ENCODE data around the gene KCTD7. TPM values are rescaled to one million over a fixed set of nuclear protein-coding genes. Genes with fewer than 3 reads are reported as not detected.
A peak's percentile ranks its signal among the peaks of the same experiment; 100 is the strongest.
"Not testable (repeated sequence)": the region's sequence is repeated elsewhere in the genome, so short reads cannot be mapped to it uniquely, and the experiment has no call there.

The KCTD7 gene
- total RNA-seq, 1 experiment from 2014 or later, result 11.6 TPM

DNA sequence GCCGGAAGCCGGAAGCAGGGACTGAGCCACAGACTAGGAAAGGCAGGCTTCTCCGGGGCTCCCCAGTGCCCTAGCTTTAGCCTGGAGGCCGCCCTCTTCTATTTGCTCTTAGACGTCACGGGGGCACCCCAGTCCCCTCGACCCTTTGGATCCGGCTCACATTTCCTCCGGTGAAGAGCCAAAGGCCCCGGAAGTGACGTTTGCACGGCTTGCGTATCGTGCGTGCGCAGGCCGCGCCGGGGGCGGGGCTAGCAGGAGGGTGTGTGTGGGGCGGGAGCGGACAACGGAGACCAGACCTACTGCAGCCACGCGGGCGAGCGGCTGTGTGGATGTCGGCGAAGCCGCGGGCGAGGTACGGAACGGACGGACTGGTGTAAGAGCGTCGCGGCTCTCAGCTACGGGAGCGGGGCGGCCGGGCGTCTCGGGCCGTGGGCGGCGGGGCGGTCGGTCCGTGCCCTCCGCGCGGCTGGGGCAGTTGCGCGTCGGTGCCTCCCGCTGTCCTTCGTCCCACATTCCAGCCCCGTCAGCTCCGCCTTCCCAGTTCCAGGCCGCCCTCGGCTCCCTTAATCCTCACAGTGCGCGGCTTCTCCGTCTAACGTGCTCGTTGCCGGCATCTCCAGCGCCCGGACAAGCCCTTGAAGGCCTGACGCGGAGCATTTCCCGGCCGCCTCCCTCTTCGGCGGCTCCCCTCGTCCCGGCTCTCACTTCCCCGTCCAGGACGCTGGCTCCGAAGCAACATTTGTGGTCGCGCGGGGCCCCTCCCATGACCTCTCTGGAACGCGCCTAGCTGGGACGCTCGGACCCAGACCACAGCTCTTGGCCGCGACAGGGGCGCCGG is 25.8 kb downstream of the KCTD7 start (continued):
- TF ChIP-seq SMAD4 (CRISPR knock-in tag; IDR thresholded peaks at IDR 0.05) (peak; percentile 11; the same call in 1 of the 2 replicates), NFE2L1 (CRISPR knock-in tag; IDR thresholded peaks at IDR 0.05) (0 out of 2 replicates have a peak, but pooled peaks have one; percentile 67), ZBTB21 (CRISPR knock-in tag; IDR thresholded peaks at IDR 0.05; ENCODE audit: borderline replicate concordance) (peak; percentile 94; the same call in 1 of the 2 replicates), ETV6 (CRISPR knock-in tag; IDR thresholded peaks at IDR 0.05) (peak; percentile 85; the same call in 1 of the 2 replicates), GTF2I (CRISPR knock-in tag; conservative IDR thresholded peaks at IDR 0.05) (no peak), CREM (CRISPR knock-in tag; IDR thresholded peaks at IDR 0.05) (peak; percentile 96), ZNF138 (CRISPR knock-in tag; conservative IDR thresholded peaks at IDR 0.05) (no peak), NFYB (CRISPR knock-in tag; conservative IDR thresholded peaks at IDR 0.05; ENCODE audit: low read depth) (no peak; the same call in 1 of the 2 replicates), MYBL2 (CRISPR knock-in tag; IDR thresholded peaks at IDR 0.05) (peak; percentile 38; the same call in 1 of the 2 replicates), SP1 (CRISPR knock-in tag; conservative IDR thresholded peaks at IDR 0.05) (peak; percentile 89), CREB1 (CRISPR knock-in tag; IDR thresholded peaks at IDR 0.05) (no peak), ZNF671 (CRISPR knock-in tag; IDR thresholded peaks at IDR 0.05) (no peak), ELF4 (CRISPR knock-in tag; IDR thresholded peaks at IDR 0.05; ENCODE audit: low read depth) (no peak), EMX1 (CRISPR knock-in tag; IDR thresholded peaks at IDR 0.05) (no peak)
- TF ChIP-seq, protein P1, sequence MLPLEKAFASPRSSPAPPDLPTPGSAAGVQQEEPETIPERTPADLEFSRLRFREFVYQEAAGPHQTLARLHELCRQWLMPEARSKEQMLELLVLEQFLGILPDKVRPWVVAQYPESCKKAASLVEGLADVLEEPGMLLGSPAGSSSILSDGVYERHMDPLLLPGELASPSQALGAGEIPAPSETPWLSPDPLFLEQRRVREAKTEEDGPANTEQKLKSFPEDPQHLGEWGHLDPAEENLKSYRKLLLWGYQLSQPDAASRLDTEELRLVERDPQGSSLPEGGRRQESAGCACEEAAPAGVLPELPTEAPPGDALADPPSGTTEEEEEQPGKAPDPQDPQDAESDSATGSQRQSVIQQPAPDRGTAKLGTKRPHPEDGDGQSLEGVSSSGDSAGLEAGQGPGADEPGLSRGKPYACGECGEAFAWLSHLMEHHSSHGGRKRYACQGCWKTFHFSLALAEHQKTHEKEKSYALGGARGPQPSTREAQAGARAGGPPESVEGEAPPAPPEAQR (CRISPR knock-in tag; IDR thresholded peaks at IDR 0.05), result no peak
- TF ChIP-seq, protein P2, sequence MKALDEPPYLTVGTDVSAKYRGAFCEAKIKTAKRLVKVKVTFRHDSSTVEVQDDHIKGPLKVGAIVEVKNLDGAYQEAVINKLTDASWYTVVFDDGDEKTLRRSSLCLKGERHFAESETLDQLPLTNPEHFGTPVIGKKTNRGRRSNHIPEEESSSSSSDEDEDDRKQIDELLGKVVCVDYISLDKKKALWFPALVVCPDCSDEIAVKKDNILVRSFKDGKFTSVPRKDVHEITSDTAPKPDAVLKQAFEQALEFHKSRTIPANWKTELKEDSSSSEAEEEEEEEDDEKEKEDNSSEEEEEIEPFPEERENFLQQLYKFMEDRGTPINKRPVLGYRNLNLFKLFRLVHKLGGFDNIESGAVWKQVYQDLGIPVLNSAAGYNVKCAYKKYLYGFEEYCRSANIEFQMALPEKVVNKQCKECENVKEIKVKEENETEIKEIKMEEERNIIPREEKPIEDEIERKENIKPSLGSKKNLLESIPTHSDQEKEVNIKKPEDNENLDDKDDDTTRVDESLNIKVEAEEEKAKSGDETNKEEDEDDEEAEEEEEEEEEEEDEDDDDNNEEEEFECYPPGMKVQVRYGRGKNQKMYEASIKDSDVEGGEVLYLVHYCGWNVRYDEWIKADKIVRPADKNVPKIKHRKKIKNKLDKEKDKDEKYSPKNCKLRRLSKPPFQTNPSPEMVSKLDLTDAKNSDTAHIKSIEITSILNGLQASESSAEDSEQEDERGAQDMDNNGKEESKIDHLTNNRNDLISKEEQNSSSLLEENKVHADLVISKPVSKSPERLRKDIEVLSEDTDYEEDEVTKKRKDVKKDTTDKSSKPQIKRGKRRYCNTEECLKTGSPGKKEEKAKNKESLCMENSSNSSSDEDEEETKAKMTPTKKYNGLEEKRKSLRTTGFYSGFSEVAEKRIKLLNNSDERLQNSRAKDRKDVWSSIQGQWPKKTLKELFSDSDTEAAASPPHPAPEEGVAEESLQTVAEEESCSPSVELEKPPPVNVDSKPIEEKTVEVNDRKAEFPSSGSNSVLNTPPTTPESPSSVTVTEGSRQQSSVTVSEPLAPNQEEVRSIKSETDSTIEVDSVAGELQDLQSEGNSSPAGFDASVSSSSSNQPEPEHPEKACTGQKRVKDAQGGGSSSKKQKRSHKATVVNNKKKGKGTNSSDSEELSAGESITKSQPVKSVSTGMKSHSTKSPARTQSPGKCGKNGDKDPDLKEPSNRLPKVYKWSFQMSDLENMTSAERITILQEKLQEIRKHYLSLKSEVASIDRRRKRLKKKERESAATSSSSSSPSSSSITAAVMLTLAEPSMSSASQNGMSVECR (CRISPR knock-in tag; IDR thresholded peaks at IDR 0.05; ENCODE audit: borderline replicate concordance), result peak; percentile 56; the same call in 1 of the 2 replicates
- TF ChIP-seq, protein P3, sequence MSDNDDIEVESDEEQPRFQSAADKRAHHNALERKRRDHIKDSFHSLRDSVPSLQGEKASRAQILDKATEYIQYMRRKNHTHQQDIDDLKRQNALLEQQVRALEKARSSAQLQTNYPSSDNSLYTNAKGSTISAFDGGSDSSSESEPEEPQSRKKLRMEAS (CRISPR knock-in tag; IDR thresholded peaks at IDR 0.05), result peak; percentile 90

DNA sequence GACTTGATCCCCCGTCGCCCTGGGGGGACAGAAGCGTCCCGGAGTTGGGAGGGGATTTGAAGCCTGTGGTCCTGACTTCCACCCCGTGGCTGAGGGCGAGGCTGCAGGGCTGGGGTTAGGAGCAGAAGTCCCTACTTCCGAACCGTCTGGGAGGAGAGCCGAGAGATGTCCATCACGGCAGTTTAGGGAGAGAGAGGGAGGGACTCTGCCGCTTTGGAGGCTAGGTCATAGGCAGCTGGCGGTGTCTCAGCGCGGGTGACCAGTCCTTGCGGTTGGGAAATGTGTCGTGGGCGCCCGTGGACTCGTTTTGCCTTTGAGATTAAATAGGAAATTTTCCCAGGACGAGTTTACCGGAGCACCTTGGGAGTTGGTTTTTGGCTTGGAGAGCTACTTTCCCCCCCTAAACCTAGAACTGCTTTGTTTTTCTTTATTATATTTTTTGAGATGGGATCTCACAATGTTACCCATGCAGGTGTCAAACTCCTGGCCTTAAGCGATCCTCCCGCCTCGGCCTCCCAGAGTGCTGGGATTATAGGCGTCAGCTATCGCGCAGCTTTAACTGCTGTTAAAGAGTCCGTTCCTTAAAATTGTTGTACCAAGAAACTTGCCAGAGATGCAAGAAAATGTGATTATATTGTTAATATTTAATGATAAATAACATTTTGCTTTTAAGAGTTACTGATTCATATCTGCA is 26.6 kb downstream of the KCTD7 start:
- peaks cover 11% of the 10 kb centered on the region for H3K4me1 Mint-ChIP-seq
- ChIA-PET POLR2A (interaction anchor here (0.6 to 1.5 kb wide), 6 partner anchors 16 to 317 kb away, joined by 3 to 8 read pairs (median 4); partner anchors contain the start of genes KCTD7 and RABGEF1), CTCF (interaction anchor here (1.3 to 3.5 kb wide), 2 partner anchors 97 to 133 kb away, joined by 3 to 18 read pairs; no protein-coding TSS in a partner anchor)
- ATAC-seq, result peak; percentile 50
- not testable (repeated sequence) for H3K27me3 Mint-ChIP-seq (ENCODE audit: low read depth); H3K9me3 Mint-ChIP-seq; H3K36me3 Mint-ChIP-seq
- H3K27ac Mint-ChIP-seq, result peak overlapping the region; percentile 94
- peak overlapping the region; percentile 92 for H3K4me3 Mint-ChIP-seq
- DNase-seq (ENCODE audit: low spot score), result peak; percentile 45

DNA sequence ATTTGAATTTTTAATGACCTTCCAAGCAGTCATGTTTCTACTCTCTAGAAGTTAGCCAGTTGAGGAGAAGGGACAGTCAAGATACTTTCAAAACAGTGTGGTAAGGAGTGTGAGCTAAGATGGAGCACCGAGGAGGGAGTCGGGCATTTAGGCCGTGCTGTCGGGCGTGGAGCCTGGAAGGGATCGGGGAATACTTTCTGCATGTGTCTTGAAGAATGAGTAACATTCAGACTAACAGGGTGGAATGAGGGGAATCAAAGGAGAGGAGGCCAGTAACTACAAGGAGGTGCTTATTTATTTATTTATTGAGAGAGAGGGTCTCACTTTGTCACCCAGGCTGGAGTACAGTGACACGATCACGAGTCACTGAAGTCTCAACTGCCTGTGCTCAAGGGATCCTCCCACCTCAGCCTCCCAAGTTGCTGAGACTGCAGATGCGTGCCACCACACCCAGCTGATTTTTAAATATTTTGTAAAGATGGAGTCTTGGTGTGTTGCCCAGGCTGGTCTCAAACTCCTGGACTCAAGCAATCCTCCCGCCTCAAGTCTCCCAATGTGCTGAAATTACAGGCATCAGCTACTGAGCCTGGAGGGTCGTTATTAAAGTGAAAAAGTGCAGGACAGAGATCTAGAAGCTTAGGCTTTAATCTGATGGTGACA is 27.3 kb downstream of the KCTD7 start:
- not testable (repeated sequence) for H3K36me3 Mint-ChIP-seq
- CTCF ChIA-PET, result interaction anchor here (3.5 kb wide), 1 partner anchor 98 kb away, joined by 18 read pairs; no protein-coding TSS in a partner anchor

More for the DNA sequence above, 27.3 kb downstream of the KCTD7 start:
- H3K27ac Mint-ChIP-seq, result peak overlapping the region; percentile 17; the same call in 1 of the 2 replicates
- not testable (repeated sequence) for H3K9me3 Mint-ChIP-seq; DNase-seq (ENCODE audit: low spot score); ATAC-seq; H3K27me3 Mint-ChIP-seq (ENCODE audit: low read depth)
- peak overlapping the region; percentile 92 for H3K4me3 Mint-ChIP-seq
- POLR2A ChIA-PET, result interaction anchor here (1.2 kb wide), 1 partner anchor 15 kb away, joined by 3 read pairs; no protein-coding TSS in a partner anchor
- peaks cover 11% of the 10 kb centered on the region for H3K4me1 Mint-ChIP-seq
